Endodermal cell (in vitro differentiated cells): ENCODE measurements around the gene APC. TPM values are rescaled to one million over a fixed set of nuclear protein-coding genes. Genes with fewer than 3 reads are reported as not detected.

ENCODE experiments used
- DNase-seq: peaks from one replicate; pipeline ENCODE4 v3.0.0-alpha.2; 2017
- H3K27ac ChIP-seq: 2 replicates; pipeline ENCODE4 v1.5.1; 2013; ENCODE audit warnings: mild to moderate bottlenecking, low read depth, low read length, moderate library complexity
- H3K27me3 ChIP-seq: 2 replicates; pipeline ENCODE4 v1.6.1; 2013; ENCODE audit warnings: mild to moderate bottlenecking, low read length, moderate library complexity; ENCODE audit not compliant: insufficient read depth, control insufficient read depth, poor library complexity, severe bottlenecking
- H3K36me3 ChIP-seq: 2 replicates; pipeline ENCODE4 v1.7.0; 2013; ENCODE audit warnings: mild to moderate bottlenecking, low read length, moderate library complexity; ENCODE audit not compliant: control insufficient read depth, insufficient read depth
- H3K4me1 ChIP-seq: one replicate; pipeline ENCODE4 v1.7.0; 2013; ENCODE audit warnings: low read length; ENCODE audit not compliant: control insufficient read depth, insufficient read depth
- H3K4me3 ChIP-seq: 2 replicates; pipeline ENCODE4 v1.5.1; 2013; ENCODE audit warnings: mild to moderate bottlenecking, low read length, moderate library complexity
- H3K9ac ChIP-seq: 2 replicates; pipeline ENCODE4 v1.6.1; 2013; ENCODE audit warnings: mild to moderate bottlenecking, low read length, moderate library complexity; ENCODE audit not compliant: poor library complexity, severe bottlenecking; ENCODE audit errors: extremely low read depth
- H3K9me3 ChIP-seq: 2 replicates; pipeline ENCODE4 v1.6.1; 2013; ENCODE audit warnings: mild to moderate bottlenecking, low read length, moderate library complexity; ENCODE audit not compliant: control insufficient read depth
- H3K27ac Mint-ChIP-seq: 2 replicates; pipeline ENCODE4 v1.8.0; 2020; ENCODE audit warnings: mixed read lengths
- H3K27me3 Mint-ChIP-seq: 2 replicates; pipeline ENCODE4 v1.8.0; 2021; ENCODE audit warnings: mild to moderate bottlenecking, mixed read lengths; ENCODE audit not compliant: insufficient read depth
- H3K36me3 Mint-ChIP-seq: 2 replicates; pipeline ENCODE4 v1.8.0; 2020; ENCODE audit warnings: low read depth, mixed read lengths
- H3K4me1 Mint-ChIP-seq: 2 replicates; pipeline ENCODE4 v1.8.0; 2020; ENCODE audit warnings: mixed read lengths
- H3K4me3 Mint-ChIP-seq: 2 replicates; pipeline ENCODE4 v1.8.0; 2020; ENCODE audit warnings: mild to moderate bottlenecking, moderate library complexity, mixed read lengths
- H3K9me3 Mint-ChIP-seq: 2 replicates; pipeline ENCODE4 v1.8.0; 2020; ENCODE audit warnings: mild to moderate bottlenecking, mixed read lengths
- WGBS, 2 experiments: methylation state at CpG; one replicate each; pipeline versions ENCODE4 v1.1.5 to v1.1.7; 2013; ENCODE audit warnings: missing lambda C conversion rate in 2 of 2, mixed read lengths in 1 of 2; ENCODE audit not compliant: insufficient coverage in 1 of 2, insufficient read length in 1 of 2; 5-methylcytosine and 5-hydroxymethylcytosine counted together
- total RNA-seq, 2 donors: library from RNA; stranded (reverse); fragmentation: NEBNext Ultra II Directional in 1 of 2; extraction: Animal tissue kit (Norgen Biotek cat#: 25700) in 1 of 2; gene quantifications; 2 replicates in 1 of 2; 3 replicates in 1 of 2; pipeline ENCODE4 v1.2.1, GENCODE V29; 2021
- TF ChIP-seq, protein P1 (sequence below): fragments of 200-600 bp; sonication (generic); conservative IDR thresholded peaks from 2 replicates; pipeline ENCODE4 v1.5.0; 2021; ENCODE audit warnings: antibody characterized with exemption, mild to moderate bottlenecking

APC gene
- total RNA-seq, 2 donors from 2014 or later, result 66.3 to 87.6 TPM

DNA sequence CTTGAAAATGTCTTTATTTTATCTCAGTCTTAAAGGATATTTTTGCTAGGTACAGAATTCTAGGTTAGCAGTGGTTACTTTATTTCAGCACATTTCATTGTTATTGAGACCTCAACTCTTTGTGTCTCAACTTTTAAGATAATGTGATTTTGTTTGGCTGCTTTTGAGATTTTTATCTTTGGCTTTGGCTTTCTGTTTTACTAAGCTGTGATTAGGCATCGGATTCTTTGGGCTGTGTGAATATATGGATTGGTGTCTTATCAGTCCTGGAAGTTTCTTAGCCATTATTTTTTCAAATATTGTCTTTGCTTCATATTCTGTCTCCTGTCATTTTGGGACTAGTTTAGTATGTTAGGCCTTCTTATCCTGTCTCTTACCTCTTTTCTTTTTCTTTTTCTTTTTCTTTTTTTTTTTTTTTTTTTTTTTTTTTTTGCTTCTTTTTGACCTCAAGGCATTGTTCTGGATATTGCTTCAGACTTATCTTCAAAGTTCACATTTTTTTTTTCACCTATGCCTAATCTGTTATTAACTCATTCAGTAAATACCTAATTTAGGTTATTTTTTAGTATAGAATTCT is 20.1 kb upstream of the APC start:
- H3K9ac ChIP-seq, result no peak overlapping the region
- H3K4me3 ChIP-seq, result peak overlapping the region; percentile 53
- H3K36me3 ChIP-seq, result peaks cover 33% of the 10 kb centered on the region
- no peaks in the 10 kb centered on the region for H3K27me3 Mint-ChIP-seq
- peaks cover 6% of the 10 kb centered on the region for H3K9me3 ChIP-seq
- peak overlapping the region; percentile 27 for H3K4me3 Mint-ChIP-seq
- H3K27ac Mint-ChIP-seq, result peak overlapping the region; percentile 85
- no peak overlapping the region for H3K27ac ChIP-seq
- peaks cover 51% of the 10 kb centered on the region for H3K4me1 Mint-ChIP-seq
- H3K27me3 ChIP-seq, result no peaks in the 10 kb centered on the region
- H3K9me3 Mint-ChIP-seq, result peaks cover 2% of the 10 kb centered on the region
- TF ChIP-seq, protein P1, sequence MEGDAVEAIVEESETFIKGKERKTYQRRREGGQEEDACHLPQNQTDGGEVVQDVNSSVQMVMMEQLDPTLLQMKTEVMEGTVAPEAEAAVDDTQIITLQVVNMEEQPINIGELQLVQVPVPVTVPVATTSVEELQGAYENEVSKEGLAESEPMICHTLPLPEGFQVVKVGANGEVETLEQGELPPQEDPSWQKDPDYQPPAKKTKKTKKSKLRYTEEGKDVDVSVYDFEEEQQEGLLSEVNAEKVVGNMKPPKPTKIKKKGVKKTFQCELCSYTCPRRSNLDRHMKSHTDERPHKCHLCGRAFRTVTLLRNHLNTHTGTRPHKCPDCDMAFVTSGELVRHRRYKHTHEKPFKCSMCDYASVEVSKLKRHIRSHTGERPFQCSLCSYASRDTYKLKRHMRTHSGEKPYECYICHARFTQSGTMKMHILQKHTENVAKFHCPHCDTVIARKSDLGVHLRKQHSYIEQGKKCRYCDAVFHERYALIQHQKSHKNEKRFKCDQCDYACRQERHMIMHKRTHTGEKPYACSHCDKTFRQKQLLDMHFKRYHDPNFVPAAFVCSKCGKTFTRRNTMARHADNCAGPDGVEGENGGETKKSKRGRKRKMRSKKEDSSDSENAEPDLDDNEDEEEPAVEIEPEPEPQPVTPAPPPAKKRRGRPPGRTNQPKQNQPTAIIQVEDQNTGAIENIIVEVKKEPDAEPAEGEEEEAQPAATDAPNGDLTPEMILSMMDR, result no peak
- no peak for DNase-seq
- peaks cover 10% of the 10 kb centered on the region for H3K36me3 Mint-ChIP-seq
- WGBS, 2 experiments, result 25% methylated on average over 1 of the region's 1 CpG; no CpG with 5 or more reads in 1 of the 2 experiments
- H3K4me1 ChIP-seq, result peaks cover 5% of the 10 kb centered on the region

DNA sequence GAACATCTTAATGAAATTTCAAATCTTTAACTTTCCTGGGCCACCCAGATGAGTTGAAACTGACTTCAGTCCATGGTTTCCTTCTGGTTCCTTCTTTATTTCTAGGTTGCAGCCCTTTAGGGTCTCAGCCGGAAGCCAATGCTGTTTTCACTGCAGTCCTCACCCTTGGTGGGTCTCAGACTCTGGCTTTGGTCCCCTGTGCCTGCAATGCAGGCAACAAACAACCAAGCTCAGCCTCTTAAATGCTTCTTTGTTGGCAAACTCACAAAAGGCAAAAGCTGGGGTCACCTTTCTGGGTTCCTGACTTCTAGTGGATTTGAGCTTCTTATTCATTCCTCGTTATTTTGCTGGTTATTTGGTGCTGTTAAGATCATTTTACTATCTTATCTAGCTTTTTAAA is 19.3 kb upstream of the APC start:
- H3K4me3 Mint-ChIP-seq, result peak overlapping the region; percentile 27
- 74% methylated on average over 2 of the region's 2 CpGs; no CpG with 5 or more reads in 1 of the 2 experiments for WGBS, 2 experiments
- H3K27me3 ChIP-seq, result no peaks in the 10 kb centered on the region
- peak; percentile 57 for DNase-seq
- no peak overlapping the region for H3K9ac ChIP-seq
- TF ChIP-seq, protein P1, result no peak
- H3K27ac Mint-ChIP-seq, result peak overlapping the region; percentile 85
- peaks cover 5% of the 10 kb centered on the region for H3K4me1 ChIP-seq
- peaks cover 30% of the 10 kb centered on the region for H3K36me3 ChIP-seq
- H3K27me3 Mint-ChIP-seq, result no peaks in the 10 kb centered on the region
- peaks cover 2% of the 10 kb centered on the region for H3K9me3 Mint-ChIP-seq
- no peak overlapping the region for H3K27ac ChIP-seq
- H3K4me1 Mint-ChIP-seq, result peaks cover 54% of the 10 kb centered on the region
- H3K36me3 Mint-ChIP-seq, result peaks cover 5% of the 10 kb centered on the region
- H3K4me3 ChIP-seq, result peak overlapping the region; percentile 53
- peaks cover 6% of the 10 kb centered on the region for H3K9me3 ChIP-seq

DNA sequence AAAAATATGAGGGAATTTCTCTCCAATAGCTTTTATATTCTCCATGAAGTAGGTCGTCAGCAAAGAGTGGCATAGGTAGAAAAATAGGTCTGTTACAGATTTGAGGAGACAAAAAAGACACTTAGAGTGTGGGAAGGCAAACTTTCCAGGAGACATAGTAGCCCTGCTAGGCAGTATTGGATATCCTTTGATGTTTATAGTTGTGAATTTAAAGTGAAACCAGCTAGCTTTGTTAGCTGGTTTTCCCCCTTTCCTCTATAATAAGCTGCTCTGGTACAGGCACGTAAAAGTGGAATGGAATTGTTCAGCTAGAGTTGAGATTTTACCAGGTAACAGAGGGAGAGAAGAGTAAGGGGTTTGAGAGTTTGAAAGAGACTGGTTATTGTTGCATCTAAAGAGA is 17.1 kb upstream of the APC start:
- DNase-seq, result no peak
- H3K9me3 Mint-ChIP-seq, result peaks cover 2% of the 10 kb centered on the region
- peaks cover 23% of the 10 kb centered on the region for H3K36me3 ChIP-seq
- peaks cover 56% of the 10 kb centered on the region for H3K4me1 Mint-ChIP-seq
- no peaks in the 10 kb centered on the region for H3K27me3 ChIP-seq
- peaks cover 12% of the 10 kb centered on the region for H3K9me3 ChIP-seq
- peaks cover 5% of the 10 kb centered on the region for H3K4me1 ChIP-seq
- H3K4me3 ChIP-seq, result peak overlapping the region; percentile 8
- TF ChIP-seq, protein P1, result no peak
- no peaks in the 10 kb centered on the region for H3K27me3 Mint-ChIP-seq
- H3K27ac ChIP-seq, result no peak overlapping the region
- H3K4me3 Mint-ChIP-seq, result no peak overlapping the region
- peaks cover 10% of the 10 kb centered on the region for H3K36me3 Mint-ChIP-seq
- H3K27ac Mint-ChIP-seq, result no peak overlapping the region
- 93% methylated on average over 2 of the region's 2 CpGs; no CpG with 5 or more reads in 1 of the 2 experiments for WGBS, 2 experiments
- H3K9ac ChIP-seq, result no peak overlapping the region
